NOMO-1 (cell line): ENCODE results near the gene SERTAD1.
A peak's percentile ranks its signal among the peaks of the same experiment; 100 is the strongest.

Source experiments
- DNase-seq, 2 experiments: peaks; one replicate each; lab custom pipeline; 2025; ENCODE audit not compliant: unreplicated experiment in 2 of 2; lab: John Stamatoyannopoulos, UW

SERTAD1 gene

GRCh38 chr19:40407714-40408597 lies 17.8 kb downstream of the SERTAD1 start:
- no peak for DNase-seq

GRCh38 chr19:40403262-40403984 lies 22.4 kb downstream of the SERTAD1 start:
- peak; percentile 68 to 84 for DNase-seq

DNA sequence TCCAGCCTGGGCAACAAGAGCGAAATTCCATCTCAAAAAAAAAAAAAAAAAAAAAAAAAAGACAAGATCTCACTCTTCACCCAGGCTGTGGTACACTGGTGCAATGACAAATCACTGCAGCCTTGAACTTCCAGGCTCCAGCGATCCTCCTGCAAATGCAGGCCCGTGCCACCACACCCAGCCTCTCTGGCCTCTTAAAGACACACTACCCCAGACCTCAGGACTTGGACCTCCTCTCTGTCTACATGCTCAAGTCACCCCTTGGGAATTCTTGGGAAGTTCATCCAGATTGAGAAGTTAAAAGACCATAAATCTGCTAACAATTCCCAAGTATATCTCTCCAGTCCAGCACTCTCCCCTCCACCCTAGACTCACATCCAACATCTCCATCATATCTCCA lies 25.2 kb downstream of the SERTAD1 start:
- no peak for DNase-seq

DNA sequence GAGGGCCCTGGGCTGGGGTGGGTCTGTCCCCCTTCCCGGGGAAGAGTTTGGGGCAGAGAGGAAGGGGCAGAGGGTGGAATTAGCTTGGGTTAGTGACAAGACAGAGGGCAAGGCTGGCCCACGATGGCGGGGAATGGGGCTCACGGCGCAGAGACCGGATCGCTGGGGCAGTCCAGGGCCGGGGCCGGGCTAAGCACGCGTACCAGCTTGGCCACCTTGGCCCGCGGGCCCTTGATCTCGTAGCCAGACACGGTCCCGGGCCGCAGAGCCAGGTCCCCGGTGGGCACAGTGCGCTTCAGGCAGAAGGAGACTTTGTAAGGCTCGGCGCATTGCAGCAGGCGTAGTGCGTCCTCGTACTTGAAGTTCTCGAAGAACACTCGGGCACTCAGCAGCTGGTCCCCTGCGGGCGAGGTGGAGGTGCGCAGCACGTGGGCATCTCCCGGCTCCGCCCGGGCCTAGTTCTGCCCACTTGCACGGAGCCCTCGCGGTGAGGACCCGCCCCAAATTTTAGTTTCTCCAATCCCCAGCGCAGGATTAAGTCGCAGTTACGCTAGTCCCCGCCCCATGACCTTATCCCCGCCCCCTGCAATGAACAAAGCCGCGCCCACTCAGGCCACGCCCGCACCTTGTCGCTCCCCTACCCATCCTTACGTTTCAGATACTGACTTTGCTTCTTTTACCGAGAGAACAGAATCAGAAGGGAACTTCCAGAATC lies 27.2 kb downstream of the SERTAD1 start:
- no peak for DNase-seq

- DNase-seq, result no peak
Observed at GRCh38 chr19:40397568-40397906, 28.3 kb downstream of the SERTAD1 start.

DNA sequence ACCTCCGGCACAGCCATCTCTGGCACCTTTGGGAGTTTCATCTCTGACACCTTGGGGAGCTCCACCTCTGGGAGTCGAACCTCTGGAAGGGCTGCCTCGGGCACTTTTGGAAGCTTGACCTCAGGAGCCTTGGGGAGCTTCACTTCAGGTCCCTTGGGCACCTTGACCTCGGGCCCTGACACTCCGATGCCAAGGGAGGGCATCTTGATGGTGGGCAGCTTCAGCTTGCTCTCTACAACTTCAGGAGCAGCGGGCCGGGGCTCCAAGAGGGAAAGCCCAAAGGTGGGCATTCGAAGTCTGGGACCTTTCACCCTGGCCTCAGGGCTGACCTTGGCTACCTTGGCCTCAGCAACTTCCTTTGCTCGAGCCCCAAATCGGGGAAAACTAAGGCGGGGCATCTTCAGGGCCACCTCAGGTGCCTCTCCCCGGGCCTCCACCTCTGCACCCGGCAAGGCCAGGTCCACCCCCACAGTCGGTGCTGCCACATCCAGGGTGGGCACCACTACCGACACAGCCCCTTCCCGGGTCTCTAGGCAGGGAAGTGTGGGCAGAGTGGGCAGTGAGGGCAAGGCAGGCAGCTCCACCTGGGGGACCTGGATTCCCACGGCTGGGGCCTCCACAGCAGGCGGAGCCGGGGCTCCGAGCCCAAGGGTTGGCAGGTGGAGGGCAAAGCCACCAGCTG lies 28.8 kb downstream of the SERTAD1 start:
- DNase-seq, result no peak

DNA sequence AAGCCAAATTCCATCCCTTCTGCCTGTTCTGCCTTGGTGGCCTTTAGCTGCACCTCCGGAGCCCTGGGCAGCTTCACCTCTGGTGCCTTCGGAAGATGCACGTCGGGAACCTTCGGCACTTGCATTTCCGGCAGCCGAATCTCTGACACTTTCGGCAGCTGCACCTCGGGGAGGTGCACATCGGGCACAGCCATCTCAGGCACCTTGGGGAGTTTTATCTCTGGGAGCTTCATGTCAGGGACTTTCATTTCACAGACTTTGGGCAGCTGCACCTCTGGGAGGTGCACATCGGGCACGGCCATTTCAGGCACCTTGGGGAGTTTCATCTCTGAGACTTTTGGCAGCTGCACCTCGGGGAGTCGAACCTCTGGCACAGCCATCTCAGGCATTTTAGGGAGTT lies 29.8 kb downstream of the SERTAD1 start:
- no peak for DNase-seq

DNA sequence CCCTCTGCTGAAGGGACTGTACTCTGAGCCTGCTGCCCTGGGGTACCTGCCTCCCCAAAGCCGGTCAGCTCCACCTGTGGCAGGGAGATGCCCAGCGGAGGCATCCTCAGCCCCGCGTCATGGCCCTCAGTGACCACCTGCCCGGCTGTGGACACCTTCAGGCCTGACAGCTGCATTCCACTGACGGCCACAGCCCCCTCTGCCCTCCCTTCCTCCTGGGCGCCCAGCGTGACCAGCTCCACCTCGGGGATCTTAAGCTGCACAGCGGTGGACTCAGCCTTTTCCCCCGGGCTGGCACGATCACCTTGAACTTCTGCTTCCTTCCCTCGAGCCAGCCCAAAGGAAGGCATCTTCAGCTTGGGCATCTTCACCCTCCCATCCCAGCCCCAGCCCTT lies 31.0 kb downstream of the SERTAD1 start:
- DNase-seq, result no peak

- no peak for DNase-seq
Observed at GRCh38 chr19:40393894-40394815, 31.6 kb downstream of the SERTAD1 start.

DNA sequence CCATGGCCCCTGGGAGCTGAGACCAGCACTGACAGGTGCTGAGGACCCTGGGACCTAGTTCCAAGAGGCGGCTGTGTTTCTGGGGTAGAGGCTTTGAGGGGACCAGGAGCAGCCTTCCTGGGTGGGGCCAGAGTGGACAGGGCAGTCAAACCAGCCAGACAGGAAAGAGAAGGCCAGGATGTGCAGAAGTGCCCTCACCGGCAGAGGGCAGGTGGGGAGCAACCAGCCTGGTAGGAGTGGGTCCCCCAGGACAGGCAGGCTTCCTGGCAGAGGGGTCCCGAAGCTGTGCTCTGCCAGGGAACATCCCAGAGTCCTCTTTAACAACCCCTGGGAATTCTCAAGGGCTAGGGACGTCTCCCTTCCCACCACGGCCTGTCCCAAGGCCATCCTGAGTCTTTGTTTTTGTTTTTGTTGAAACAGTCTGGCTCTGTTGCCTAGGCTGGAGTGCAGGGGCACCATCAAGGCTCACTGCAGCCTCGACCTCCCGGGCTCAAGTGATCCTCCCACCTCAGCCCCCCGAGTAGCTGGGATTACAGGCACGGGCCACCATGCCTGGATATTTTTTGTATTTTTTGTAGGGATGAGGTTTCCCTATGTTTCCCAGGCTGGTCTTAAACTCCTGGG lies 32.8 kb downstream of the SERTAD1 start:
- no peak for DNase-seq

DNA sequence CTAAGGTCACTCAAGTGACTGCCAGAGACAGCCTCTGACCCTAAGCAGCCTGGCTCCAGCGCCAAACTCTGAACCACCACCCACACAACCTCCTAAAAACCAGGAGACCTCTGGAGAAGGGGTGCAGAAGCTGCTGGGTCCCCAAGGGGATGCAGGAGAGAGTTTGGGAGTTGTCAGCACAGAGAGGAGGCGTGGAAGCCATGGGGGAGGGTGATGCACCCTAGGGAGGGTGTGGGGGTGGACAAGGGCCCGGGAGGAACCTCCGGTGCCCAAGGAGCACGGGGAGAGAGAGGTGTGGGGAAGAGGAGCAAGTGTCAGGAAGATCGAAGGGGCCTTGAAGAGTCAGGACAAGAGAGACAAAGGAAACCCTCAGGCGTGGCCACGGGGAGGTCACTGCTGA lies 33.7 kb downstream of the SERTAD1 start:
- DNase-seq, result no peak

DNA sequence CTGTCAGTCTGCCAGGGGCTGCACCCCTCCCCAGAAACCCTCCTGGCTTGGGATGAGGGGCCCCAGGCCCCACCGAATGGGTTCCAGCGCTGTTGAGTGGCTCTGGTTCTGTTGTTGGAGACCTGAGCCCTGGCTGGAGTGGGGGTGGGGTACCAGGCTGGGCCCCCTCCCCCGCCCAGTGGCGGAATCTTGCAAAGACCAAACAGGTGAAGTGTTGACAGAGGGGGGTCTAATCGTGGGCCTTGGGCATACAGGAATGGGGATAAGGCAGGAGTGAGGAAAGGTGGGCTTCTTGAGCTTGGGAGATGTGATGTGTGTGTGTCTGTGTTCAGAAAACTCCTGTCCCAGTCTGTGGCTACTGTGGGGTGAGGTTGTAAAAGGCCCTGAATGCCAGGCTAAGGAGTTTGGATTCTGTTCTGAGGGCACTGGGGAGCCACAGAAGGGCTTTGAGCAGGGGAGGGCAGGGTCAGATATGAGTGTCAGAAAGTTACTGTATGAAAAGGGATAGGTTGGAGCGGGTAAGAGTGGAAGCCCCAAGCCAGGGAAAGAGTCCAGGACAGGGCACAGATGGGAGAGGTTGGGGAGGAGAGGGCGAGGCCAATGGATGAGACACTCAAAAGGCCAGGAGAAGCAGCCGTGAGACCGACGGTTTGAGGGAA lies 35.6 kb downstream of the SERTAD1 start, which contains the start of gene HIPK4:
Gene HIPK4, minus strand, starts transcription at position 98 of the 659 bp plus-strand sequence. CDS start 279 bp downstream, outside the sequence.
- DNase-seq, result no peak

DNA sequence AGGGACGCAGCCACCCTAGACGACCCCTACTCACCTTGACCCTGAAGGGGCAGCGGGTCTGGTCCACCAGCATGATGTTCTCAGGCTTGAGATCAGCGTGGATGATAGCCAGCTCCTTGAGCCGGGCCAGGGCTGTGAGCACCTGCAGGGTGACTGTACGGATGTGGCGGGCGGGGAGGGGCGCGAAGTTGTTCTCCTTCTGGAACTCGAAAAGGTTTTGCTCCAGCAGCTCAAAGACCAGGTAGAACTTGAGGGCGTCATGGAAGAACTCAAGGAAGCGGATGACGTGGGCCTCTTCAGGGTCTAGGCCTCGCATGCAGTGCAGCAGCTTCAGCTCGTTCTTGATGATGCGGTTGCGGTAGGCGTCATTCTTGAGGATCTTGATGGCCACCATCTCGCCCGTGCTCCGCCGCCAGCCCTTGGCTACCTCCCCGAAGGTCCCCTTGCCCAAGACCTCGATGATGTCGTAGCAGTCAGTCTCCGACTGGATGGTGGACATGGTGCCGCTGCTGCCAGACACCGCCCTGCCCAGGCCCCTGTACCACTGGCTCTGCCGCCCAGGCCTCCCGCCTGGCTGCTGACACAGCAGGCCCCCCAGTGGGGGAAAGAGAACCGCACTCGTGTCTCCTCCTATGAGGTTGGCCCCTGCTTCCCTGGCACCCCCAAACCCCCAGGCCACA lies 36.2 kb downstream of the SERTAD1 start:
- DNase-seq, result no peak

GRCh38 chr19:40388481-40388880 lies 37.3 kb downstream of the SERTAD1 start:
- DNase-seq, result no peak

DNA sequence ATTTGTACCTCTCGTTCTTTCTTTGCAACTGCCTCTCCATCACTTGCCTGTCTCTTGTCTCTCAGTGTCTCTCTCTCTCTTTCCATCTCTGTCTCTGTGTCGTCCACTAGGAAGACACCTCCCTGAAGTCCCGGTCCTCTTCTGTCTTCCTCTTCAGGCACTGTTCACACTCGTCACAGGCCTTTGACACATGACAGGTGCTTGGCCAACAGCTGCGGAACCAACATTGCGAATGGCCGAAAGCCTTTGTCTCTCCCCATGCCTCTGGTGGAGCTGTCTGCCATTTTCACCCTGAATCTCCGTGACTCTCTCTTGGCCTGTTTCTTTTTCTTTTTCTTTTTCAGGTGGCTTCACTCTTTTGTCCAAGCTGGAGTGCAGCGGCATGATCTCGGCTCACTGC lies 38.6 kb downstream of the SERTAD1 start:
- DNase-seq, result no peak

DNA sequence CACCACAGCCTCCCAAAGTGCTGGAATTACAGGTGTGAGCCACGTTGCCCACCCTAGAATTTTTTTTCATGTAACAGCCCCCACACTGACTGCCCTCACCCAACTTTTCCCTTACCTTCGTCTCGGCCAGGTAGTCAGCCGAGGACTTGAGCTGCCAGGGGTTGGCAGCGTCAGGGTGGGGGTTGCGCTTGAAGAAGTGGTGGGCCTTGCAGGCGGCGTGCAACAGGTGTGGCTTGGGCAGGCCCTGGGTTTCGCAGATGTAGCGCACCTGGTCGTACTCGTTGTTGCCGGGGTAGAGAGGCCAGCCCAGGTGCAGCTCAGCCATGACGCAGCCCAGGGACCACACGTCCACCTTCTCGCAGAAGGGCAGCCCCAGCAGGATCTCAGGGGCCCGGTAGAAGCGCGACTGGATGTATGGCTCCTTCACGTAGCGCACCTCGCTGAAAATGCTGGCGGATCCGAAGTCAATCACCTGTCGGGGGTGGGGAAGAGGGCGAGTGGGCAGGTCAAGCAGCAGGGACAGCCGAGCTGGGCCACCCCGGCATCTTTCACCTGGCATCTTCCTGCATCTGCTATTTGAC lies 42.0 kb downstream of the SERTAD1 start:
- DNase-seq, result no peak

DNA sequence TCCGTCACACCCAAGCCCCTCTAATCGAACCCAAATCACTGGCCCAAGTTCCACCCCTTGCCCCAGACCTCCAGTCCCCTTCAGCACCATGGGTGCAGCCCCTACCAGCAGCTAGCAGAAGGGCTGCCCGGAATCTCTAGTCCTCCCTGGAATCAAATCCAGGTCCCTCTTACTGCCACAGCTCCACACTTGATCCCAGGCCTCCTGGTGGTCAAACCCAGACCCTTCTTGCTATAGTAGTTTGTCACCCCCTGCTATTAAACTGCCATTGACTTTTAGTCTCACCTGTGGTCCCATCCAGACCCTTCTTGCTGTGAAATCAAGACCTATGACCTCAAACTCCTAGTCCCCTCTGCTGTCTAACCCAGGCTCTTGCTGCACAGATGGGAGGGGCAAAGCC lies 44.5 kb downstream of the SERTAD1 start:
- no peak for DNase-seq
